Sigmoid colon (tissue), 4 donors: ENCODE measurements around the gene SPRR4.

Experiments
- CTCF ChIP-seq, 4 experiments: fragments of 450-650 bp in 3 of 4; fragments of 200-600 bp in 1 of 4; IDR thresholded peaks; one replicate each; pipeline ENCODE4 v1.5.1; 2016 to 2019; ENCODE audit warnings: antibody characterized with exemption in 4 of 4, mild to moderate bottlenecking in 3 of 4, moderate library complexity in 2 of 4
- EP300 ChIP-seq, 4 donors: sonication (generic); formaldehyde crosslinking; IDR thresholded peaks; one replicate each; pipeline ENCODE4 v1.6.1; 2017; ENCODE audit warnings: antibody characterized with exemption in 4 of 4

- TF ChIP-seq CTCF (IDR thresholded peaks at IDR 0.05), result no peak
- no peak for TF ChIP-seq EP300 (IDR thresholded peaks at IDR 0.05)
Measured at GRCh38 chr1:152965853-152966252, 4.6 kb upstream of the SPRR4 start.
